Dermis blood vessel endothelial cell (primary cell): ENCODE data around the gene P2RX7. TPM values are rescaled to one million over a fixed set of nuclear protein-coding genes. Genes with fewer than 3 reads are reported as not detected.
"Not testable (repeated sequence)": the region's sequence is repeated elsewhere in the genome, so short reads cannot be mapped to it uniquely, and the experiment has no call there.

Source experiments
- DNase-seq: peaks from one replicate; pipeline ENCODE4 v3.0.0; 2010
- total RNA-seq: library from RNA; depleted of rRNA; stranded (reverse); fragments of >200 nt; gene quantifications from 2 replicates; pipeline ENCODE4 v1.2.3, GENCODE V29; 2014

Gene P2RX7
- total RNA-seq, 1 donor from 2014 or later = 8.8 TPM

- DNase-seq = peak; percentile 82
Measured at GRCh38 chr12:121209624-121210572, 77.2 kb downstream of the P2RX7 start, which contains the start of gene P2RX4. P2RX4 (plus strand) TSS chr12:121210129; CDS start chr12:121210165, 36 bp downstream.

DNA sequence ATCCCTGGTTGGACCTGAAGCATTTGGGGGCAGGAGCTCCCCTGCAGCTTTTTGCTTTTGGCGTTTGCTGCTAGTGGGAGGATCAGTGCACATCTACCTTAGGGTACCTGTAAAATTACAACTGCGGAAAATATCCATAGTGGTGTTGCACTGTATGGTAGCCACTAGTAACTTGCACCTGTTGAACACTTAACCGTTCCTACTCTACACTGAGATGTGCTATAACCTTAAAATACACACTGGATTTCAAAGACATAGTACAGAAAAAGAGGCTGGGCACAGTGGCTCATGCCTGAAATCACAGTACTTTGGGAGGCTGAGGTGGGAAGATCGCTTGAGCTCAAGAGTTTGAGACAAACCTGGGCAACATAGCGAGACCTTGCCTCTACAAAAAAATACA is 80.2 kb downstream of the P2RX7 start:
- DNase-seq = no peak

- DNase-seq = peak; percentile 60
Measured at GRCh38 chr12:121214166-121214777, 81.6 kb downstream of the P2RX7 start.

DNA sequence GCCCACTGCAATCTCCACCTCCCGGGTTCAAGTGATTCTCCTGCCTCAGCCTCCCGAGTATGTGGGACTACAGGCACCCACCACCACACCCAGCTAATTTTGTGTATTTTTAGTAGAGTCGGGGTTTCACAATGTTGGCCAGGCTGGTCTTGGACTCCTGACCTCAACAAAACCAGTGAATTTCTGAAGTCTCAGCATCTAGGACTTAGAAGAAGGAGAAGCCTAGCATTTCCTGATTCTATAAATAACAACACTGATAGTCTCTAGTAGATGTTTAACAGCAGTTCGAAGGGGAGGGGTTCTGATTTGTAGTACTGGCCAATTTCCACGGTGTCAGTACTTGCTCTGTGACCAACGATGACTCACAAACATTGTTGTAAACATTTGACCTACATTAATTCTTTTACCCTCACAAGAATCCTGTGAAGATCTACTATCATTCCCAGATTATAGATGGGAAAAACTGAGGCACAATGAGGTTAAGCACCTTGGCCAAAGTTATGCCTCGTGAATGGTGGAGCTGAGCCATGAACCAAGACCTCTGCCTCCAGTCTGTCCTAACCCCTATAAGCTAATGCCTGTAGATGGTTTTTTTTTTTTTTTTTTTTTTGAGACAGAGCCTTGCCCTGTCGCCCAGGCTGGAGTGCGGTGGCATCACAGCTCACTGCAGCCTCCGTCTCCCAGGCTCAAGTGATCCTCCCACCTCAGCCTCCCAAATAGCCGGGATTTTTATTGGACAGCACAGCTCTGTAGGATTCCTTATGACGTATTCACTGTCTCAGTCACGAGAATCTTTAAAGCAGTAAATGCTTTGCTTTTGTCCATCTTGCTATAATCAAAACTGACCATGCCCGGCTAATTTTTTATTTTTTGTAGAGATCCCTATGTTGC is 82.4 kb downstream of the P2RX7 start:
- peak; percentile 87 for DNase-seq

DNA sequence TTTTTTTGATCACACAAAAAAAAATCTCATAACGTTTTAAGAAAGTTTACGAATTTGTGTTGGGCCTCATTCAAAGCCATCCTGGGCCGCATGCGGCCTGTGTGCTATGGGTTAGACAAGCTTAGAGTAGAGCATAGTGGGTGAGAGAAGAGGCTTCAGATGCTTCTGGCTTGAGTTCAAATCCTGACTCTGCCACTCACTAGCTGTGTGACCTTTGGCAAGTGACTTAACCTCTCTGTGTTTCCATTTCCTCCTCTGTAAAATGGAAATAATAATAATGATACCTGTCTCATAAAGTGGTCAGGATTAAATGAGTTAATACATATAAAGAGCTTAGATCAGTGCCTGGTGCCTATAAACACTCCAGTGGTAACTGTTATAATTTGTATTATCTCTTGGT is 83.4 kb downstream of the P2RX7 start:
- DNase-seq = no peak

DNA sequence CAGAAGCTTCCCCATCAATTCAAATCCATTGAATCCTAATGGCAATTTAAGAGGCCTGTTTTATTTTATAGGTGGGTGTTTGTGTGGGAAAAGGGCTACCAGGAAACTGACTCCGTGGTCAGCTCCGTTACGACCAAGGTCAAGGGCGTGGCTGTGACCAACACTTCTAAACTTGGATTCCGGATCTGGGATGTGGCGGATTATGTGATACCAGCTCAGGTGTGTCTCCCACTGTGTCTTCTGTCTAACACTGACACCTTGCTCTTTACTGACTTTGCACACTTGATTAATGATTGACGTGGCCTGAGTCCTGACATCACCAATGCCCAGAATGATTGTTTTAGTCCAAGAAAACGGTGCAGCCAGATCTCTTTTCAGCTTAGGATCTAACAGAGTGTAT is 84.4 kb downstream of the P2RX7 start:
- no peak for DNase-seq

GRCh38 chr12:121217761-121218160 is 85.1 kb downstream of the P2RX7 start:
- no peak for DNase-seq

GRCh38 chr12:121218588-121219352 is 86.1 kb downstream of the P2RX7 start:
- no peak for DNase-seq

DNA sequence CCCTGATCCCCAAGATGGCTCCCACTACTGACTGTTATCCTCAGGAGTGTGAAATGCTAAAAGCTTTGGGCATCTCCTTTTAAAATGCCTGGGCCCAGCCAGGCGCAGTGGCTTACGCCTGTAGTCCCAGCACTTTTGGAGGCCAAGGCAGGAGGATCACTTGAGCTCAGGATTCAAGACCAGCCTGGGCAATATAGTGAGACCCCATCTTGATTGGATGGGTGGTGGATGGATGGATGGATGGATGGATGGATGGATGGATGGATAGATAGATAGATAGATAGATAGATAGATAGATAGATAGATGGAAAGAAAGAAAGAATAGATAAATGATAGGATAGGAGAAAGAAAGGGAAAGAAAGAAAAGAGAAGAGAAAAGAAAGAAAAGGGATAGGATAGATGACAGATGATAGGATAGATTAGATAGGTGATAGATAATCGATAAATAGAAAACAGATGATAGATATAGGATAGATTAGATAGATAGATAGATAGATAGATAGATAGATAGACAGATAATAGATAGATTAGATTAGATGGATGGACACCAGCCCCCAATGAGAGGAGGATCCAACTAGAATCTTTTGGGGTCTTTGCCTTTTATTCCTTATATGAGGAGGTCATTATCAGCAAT is 86.8 kb downstream of the P2RX7 start:
- no peak for DNase-seq

DNA sequence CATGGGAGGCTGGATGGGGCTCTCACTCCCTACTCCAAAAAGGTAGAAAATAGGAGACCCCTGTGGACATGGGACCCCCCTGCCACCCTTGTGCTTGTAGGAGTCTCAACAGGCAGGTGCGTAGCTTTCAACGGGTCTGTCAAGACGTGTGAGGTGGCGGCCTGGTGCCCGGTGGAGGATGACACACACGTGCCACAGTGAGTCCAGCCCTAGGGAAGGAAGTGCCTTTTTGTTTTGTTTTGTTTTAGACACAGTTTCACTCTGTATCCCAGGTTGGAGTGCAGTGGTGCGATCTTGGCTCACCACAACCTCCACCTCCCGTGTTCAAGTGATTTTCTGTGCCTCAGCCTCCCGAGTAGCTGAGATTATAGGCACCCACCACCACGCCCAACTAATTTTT is 90.2 kb downstream of the P2RX7 start:
- DNase-seq = no peak

- DNase-seq = peak; percentile 34
Measured at GRCh38 chr12:121223292-121224285, 90.9 kb downstream of the P2RX7 start.

- no peak for DNase-seq
Measured at GRCh38 chr12:121224591-121224990, 91.9 kb downstream of the P2RX7 start.

DNA sequence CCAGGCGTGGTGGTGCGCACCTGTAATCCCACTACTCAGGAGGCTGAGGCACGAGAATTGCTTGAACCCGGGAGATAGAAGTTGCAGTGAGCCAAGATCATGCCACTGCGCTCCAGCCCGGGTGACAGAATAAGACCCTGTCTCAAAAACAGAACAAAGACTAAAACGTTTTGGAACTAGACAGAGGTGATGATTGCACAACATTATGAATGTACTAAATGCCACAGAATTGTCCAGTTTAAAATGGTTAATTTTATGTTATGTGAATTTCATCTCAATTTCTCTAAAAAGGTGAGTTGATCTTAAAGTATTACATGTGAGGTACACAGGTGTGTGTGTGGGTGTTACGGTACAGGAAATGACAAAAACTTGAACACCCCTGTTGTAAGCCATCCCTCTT is 93.7 kb downstream of the P2RX7 start:
- DNase-seq = no peak

GRCh38 chr12:121226871-121227270 is 94.2 kb downstream of the P2RX7 start:
- DNase-seq = not testable (repeated sequence)

DNA sequence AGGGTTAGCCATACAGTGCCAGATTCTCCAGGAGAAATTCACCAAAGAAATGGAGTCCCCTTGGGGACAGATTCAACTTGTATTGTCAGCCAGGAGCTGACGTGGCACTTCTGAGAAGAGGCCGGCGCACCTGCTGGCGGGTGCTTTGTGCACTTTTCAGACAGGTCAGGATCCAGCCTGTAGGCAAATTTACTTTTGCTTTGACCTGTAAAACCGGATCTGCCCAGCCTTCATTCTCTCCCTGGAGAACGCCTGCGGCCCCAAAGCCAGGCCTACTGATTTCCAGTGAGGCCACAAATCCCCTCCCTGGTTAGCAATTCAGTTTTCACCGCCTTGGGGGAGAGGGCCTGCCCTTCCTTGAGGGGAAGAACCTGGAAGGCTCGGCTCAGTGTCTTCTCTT is 94.6 kb downstream of the P2RX7 start:
- no peak for DNase-seq

GRCh38 chr12:121228919-121229665 is 96.4 kb downstream of the P2RX7 start:
- no peak for DNase-seq

DNA sequence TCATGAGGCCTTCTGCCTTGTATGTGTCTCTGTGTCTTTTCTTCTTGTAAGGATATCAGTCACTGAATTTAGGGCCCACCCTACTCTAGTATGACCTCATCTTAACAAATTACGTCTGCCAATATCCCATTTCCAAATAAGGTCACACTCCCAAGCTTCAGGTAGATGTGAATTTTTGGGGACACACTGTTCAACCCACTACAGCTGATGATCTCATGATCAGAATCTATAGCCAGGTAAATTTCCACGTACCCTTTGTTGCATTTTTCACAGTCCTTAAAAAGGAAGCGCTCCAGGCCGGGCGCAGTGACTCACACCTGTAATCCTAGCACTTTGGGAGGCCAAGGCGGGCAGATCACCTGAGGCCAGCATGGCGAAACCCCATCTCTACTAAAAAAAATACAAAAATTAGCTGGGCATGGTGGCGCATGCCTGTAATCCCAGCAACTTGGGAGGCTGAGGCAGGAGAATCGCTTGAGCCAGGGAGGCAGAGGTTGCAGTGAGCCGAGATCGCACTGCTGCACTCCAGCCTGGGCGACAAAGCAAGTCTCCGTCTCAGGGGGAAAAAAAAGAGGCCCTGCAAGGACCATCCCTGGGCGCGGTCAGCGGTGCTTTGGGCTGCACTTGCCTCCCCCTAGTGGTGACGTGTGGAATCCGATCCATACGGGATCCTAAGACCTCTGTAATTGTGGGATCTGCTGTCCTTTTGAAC is 97.3 kb downstream of the P2RX7 start:
- DNase-seq = peak; percentile 91

DNA sequence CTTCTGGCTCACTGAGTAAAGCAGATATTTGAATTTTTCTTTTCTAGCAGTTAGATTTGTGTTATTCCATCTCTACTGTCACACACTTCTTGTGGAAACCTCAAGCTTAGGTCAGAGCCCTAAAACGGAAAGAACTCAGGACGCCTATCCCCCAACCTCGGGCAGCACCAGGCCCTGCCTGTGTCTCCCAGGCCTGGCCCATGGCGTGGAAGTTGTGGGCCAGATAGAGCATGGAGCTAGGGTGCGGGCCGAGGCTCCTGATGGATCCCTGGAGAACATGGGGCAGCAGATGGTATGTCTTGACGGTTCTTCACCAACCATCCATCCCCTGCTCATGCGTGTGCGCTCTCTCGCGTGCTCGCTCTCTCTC is 97.8 kb downstream of the P2RX7 start:
- DNase-seq = no peak

DNA sequence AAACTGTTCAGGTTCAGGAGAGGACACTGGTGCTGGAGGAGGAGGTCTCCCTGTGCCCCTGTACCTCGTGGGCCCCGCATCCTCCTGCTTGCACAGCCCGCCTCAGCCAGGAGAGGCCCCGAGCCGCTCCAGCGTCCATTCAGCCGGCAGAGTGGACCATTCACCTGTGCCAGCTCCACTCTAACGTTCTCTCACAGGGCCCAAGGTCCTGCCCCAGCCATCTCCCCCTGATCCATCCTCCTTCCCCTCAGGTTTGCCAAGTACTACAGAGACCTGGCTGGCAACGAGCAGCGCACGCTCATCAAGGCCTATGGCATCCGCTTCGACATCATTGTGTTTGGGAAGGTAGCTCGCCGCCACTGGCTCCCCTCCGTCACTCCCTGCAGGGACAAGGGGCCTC is 99.5 kb downstream of the P2RX7 start:
- no peak for DNase-seq
